ENCODE measurements around the gene PKD2L1. TPM values are rescaled to one million over a fixed set of nuclear protein-coding genes. Genes with fewer than 3 reads are reported as not detected.
"Not testable (repeated sequence)": the region's sequence is repeated elsewhere in the genome, so short reads cannot be mapped to it uniquely, and the experiment has no call there.

PKD2L1 gene
- total and polyA plus RNA-seq, 7 donors, result 0.31 to 4.2 (median 0.60) TPM; not detected in 4

DNA sequence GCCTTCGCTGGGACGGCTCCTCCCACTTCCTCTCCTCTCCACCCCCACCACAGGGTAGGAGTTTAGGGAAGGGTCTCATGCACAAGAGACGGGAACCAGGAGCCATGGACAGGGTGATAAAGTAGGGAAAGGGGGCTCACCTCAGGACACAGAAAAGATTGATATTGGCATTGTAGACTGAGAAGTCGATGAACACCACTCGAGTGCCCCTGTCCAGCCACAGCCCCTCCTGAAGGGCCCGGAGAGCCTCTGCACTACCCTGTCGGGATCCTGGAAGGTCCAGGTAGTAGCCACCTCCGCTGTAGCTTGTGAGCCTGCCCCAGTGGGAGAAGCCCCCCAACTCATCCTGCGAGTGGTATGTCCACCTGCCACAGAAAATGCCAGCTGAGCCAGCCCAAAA is 32.8 kb downstream of the PKD2L1 start:
- intact Hi-C loops (cut with DNase I), result no loop called here
- 73% methylated on average over 9 of the region's 9 CpGs for WGBS, 2 donors
- Histone ChIP-seq H3K27ac (no peak overlapping the region), H3K27me3 (peaks cover 0 to 18% (median 0%) of the 10 kb centered on the region in 3 donors), H3K36me3 (no peaks in the 10 kb centered on the region), H3K4me1 (no peaks in the 10 kb centered on the region), H3K4me3 (no peak overlapping the region), H3K9me3 (no peaks in the 10 kb centered on the region)
- no peak for TF ChIP-seq POLR2AphosphoS5 (IDR thresholded peaks at IDR 0.05)
- no peak for TF ChIP-seq EP300 (IDR thresholded peaks at IDR 0.05)
- TF ChIP-seq, protein P1, sequence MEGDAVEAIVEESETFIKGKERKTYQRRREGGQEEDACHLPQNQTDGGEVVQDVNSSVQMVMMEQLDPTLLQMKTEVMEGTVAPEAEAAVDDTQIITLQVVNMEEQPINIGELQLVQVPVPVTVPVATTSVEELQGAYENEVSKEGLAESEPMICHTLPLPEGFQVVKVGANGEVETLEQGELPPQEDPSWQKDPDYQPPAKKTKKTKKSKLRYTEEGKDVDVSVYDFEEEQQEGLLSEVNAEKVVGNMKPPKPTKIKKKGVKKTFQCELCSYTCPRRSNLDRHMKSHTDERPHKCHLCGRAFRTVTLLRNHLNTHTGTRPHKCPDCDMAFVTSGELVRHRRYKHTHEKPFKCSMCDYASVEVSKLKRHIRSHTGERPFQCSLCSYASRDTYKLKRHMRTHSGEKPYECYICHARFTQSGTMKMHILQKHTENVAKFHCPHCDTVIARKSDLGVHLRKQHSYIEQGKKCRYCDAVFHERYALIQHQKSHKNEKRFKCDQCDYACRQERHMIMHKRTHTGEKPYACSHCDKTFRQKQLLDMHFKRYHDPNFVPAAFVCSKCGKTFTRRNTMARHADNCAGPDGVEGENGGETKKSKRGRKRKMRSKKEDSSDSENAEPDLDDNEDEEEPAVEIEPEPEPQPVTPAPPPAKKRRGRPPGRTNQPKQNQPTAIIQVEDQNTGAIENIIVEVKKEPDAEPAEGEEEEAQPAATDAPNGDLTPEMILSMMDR (IDR thresholded peaks at IDR 0.05), result no peak
- no peak for TF ChIP-seq POLR2A (IDR thresholded peaks at IDR 0.05)
- no peak for DNase-seq

DNA sequence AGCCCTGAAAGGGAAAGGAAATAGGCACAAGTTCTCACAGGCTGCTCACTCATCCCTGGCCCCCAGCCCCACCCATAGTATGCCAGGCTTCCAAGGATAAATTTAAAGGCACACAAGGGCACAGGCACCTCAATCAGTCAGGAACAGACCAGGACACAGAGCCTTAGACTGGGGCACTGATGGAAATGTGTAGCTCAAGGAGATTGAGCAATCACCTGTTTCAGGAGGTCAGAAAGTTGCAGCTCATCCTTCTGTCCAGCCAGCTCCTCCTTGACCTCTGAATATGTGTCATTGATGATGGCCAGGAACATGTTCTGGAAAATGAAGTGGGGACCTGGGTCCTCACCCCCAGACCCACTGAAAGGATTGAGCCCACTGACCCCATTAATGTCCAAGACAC is 37.0 kb downstream of the PKD2L1 start:
- no peak for DNase-seq
- Histone ChIP-seq H3K27me3 (peaks cover 0 to 7% (median 0%) of the 10 kb centered on the region in 3 donors), H3K4me1 (no peaks in the 10 kb centered on the region), H3K27ac (no peak overlapping the region), H3K36me3 (no peaks in the 10 kb centered on the region), H3K4me3 (no peak overlapping the region), H3K9me3 (no peaks in the 10 kb centered on the region)
- intact Hi-C loops (cut with DNase I), result no loop called here
- no peak for TF ChIP-seq POLR2AphosphoS5 (IDR thresholded peaks at IDR 0.05)
- no peak for TF ChIP-seq EP300 (IDR thresholded peaks at IDR 0.05)
- TF ChIP-seq, protein P1 (IDR thresholded peaks at IDR 0.05), result no peak
- TF ChIP-seq POLR2A (IDR thresholded peaks at IDR 0.05), result no peak

DNA sequence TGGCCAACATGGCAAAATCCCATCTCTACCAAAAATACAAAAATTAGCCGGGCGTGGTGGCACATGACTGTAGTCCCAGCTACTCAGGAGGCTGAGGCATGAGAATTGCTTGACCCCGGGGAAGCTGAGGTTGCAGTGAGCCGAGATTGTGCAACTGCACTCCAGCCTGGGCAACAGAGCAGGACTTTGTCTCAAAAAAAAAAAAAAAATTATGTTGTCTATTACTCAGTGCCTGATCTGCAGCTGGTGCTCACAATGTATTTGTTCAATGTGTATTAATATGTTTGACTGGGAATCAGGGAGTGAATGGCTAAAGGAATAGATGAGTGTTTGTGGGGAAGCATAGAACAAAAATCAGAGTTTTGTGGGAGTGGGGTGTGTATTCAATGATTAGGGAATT is 37.7 kb downstream of the PKD2L1 start:
- intact Hi-C loops (cut with DNase I); DNase-seq: not testable (repeated sequence)

DNA sequence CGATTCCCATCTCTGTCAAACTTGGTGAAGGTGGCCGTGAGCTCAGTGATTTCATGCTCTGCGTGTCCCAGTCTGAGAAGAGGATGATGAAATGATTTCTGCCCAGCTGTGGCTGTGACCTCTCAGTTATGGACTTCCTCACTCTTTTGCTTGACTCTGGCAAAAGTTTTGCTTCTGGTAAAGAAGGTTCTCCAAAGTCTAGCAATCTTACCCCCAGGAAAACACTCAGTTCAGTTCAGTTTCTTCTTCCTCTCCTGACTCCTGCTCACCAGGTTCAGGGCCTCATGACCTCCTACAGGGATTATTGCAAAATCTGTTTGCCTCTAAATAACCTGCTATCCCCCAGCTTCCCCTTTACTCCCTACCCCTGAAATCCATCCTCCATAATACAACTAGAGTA is 38.7 kb downstream of the PKD2L1 start:
- intact Hi-C loops (cut with DNase I), result no loop called here
- 78 to 80% methylated on average over 3 of the region's 3 CpGs for WGBS, 2 donors
- Histone ChIP-seq H3K4me1 (peaks cover 0 to 7% (median 5%) of the 10 kb centered on the region in 4 donors), H3K36me3 (no peaks in the 10 kb centered on the region), H3K27ac (peak overlapping the region in 1 of 4 donors; percentile 17), H3K4me3 (no peak overlapping the region), H3K27me3 (peaks cover 0 to 7% (median 0%) of the 10 kb centered on the region in 3 donors), H3K9me3 (no peaks in the 10 kb centered on the region)
- DNase-seq, result no peak
- TF ChIP-seq, protein P1 (IDR thresholded peaks at IDR 0.05), result no peak
- TF ChIP-seq POLR2A (IDR thresholded peaks at IDR 0.05) (no peak), EP300 (IDR thresholded peaks at IDR 0.05) (no peak), POLR2AphosphoS5 (IDR thresholded peaks at IDR 0.05) (peak in 1 of 4 donors; percentile 16)

More for the DNA sequence above, 37.7 kb downstream of the PKD2L1 start:
- WGBS, 2 donors, result 65 to 76% methylated on average over 4 of the region's 4 CpGs
- not testable (repeated sequence) for H3K9me3 ChIP-seq, H3K4me1 ChIP-seq, H3K27me3 ChIP-seq, H3K36me3 ChIP-seq, H3K4me3 ChIP-seq
- peak overlapping the region in 1 of 4 donors; percentile 17 for H3K27ac ChIP-seq

DNA sequence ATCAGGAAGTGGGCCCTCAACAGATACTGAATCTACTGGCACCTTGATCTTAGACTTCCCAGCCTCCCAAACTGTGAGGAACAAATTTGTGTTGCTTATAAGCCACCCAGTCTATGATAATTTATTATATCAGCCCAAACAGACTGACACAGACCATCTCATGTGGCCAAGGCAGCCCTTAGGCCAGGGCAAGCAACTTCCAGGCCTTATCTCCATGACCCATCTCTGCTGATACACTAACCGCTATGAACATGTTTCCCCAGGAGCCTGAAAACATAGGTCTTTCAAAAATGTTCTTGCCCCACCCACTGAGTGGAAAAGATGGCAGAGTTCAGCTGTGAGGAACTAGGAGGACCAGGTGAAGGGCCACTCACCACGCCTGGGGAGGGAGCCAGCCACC is 40.4 kb downstream of the PKD2L1 start:
- H3K4me3 ChIP-seq, result no peak overlapping the region
- peaks cover 0 to 4% (median 0%) of the 10 kb centered on the region in 3 donors for H3K27me3 ChIP-seq
- H3K36me3 ChIP-seq, result no peaks in the 10 kb centered on the region
- H3K27ac ChIP-seq, result no peak overlapping the region
- TF ChIP-seq, protein P1 (IDR thresholded peaks at IDR 0.05), result no peak
- TF ChIP-seq POLR2A (IDR thresholded peaks at IDR 0.05), result no peak
- TF ChIP-seq POLR2AphosphoS5 (IDR thresholded peaks at IDR 0.05), result no peak
- TF ChIP-seq EP300 (IDR thresholded peaks at IDR 0.05), result no peak
- intact Hi-C loops (cut with DNase I), result loop anchor here (5.0 kb wide), 2 partner anchors 62 to 83 kb away; partner anchors contain the start of gene CHUK
- WGBS, 2 donors, result 68 to 73% methylated on average over 2 of the region's 2 CpGs
- H3K9me3 ChIP-seq, result no peaks in the 10 kb centered on the region
- peaks cover 0 to 21% (median 18%) of the 10 kb centered on the region in 4 donors for H3K4me1 ChIP-seq
- no peak for DNase-seq

All from sigmoid colon (tissue), 7 donors.